Measurements from ENCODE around the gene GLIS1. TPM values are rescaled to one million over a fixed set of nuclear protein-coding genes. Genes with fewer than 3 reads are reported as not detected.

GLIS1 gene
- total and polyA plus RNA-seq, 2 experiments from 2014 or later = 0.22 to 0.61 TPM

DNA sequence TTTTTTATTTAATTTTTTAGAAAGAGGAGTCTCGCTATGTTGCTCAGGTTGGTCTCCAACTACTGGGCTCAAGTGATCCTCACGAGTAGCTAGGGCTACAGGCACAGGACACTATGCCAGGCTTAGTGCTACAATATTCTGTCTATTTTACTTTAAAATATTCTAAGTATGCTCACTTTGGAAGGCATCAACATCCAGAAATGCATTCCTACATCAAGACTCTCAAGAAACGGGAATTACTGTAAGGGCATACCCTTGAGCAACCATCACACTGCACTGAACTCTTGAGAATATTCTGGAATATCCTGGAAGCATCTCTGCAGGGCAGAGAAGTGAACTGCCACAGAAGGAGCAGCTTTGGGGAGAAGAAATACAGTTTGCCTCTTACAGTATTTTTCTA, 280.3 kb downstream of the GLIS1 start:
- Histone ChIP-seq H3K4me1 (ENCODE audit: insufficient read depth) (no peaks in the 10 kb centered on the region), H3K36me3 (ENCODE audit: low read depth) (no peaks in the 10 kb centered on the region), H4K20me1 (ENCODE audit: insufficient read depth) (no peaks in the 10 kb centered on the region), H3K27me3 (replicated peaks; ENCODE audit: insufficient read depth) (0 out of 2 replicates have a peak, but pooled peaks cover 12% of the 10 kb centered on the region), H3K9me2 (ENCODE audit: insufficient read depth) (no peaks in the 10 kb centered on the region), H3K27ac (no peak overlapping the region), H3K9me3 (ENCODE audit: low read depth) (no peaks in the 10 kb centered on the region), H3K79me2 (ENCODE audit: insufficient read depth) (no peaks in the 10 kb centered on the region), H2AFZ (no peak overlapping the region), H3K4me3 (no peak overlapping the region), H3K9ac (no peak overlapping the region), H3F3A (ENCODE audit: insufficient read depth) (no peaks in the 10 kb centered on the region), H3K4me2 (ENCODE audit: unreplicated experiment) (no peak overlapping the region)
- in situ Hi-C loops (cut with MboI) = no loop called here
- 46 to 58% methylated on average over 3 of the region's 3 CpGs for WGBS, 2 experiments (ENCODE audit: low coverage in 1 of 2, low lambda C conversion rate in 2 of 2, missing lambda C conversion rate in 2 of 2)
- DNase-seq = no peak
- TF ChIP-seq EZH2phosphoT487 (IDR thresholded peaks at IDR 0.05; ENCODE audit: insufficient read depth, low read depth) (no peak), EZH2 (IDR thresholded peaks at IDR 0.05; ENCODE audit: insufficient read depth, poor library complexity, severe bottlenecking) (no peak)

Small RNA genes within 50 kb of the gene (small RNA-seq; reads per million reads assigned to genes)
- gene RF00418 (ENCODE audit: low read depth, low replicate concordance) (not detected), gene RNU7-95P (ENCODE audit: low read depth, low replicate concordance) (not detected)

Other genes starting within 250 kb of the GLIS1 start
- 20.1 and 23.0 TPM in 2 replicates for gene NDC1, start 99.1 kb upstream of the GLIS1 start, total RNA-seq (2014; rRNA removed; shearing (Covaris generic))
- 8.2 and 9.1 TPM in 2 replicates for gene NDC1, start 99.1 kb upstream of the GLIS1 start, polyA plus RNA-seq (2016; fragmentation: Nextera tagmentation; extraction: Ambion mirVana)
- 19.9 and 21.0 TPM in 2 replicates for gene YIPF1, start 150.6 kb upstream of the GLIS1 start, total RNA-seq (2014; rRNA removed; shearing (Covaris generic))
- 23.4 and 24.4 TPM in 2 replicates for gene YIPF1, start 150.6 kb upstream of the GLIS1 start, polyA plus RNA-seq (2016; fragmentation: Nextera tagmentation; extraction: Ambion mirVana)
- not detected in 2 replicates for gene DIO1, start 155.0 kb upstream of the GLIS1 start, total RNA-seq (2014; rRNA removed; shearing (Covaris generic))
- not detected in 2 replicates for gene DIO1, start 155.0 kb upstream of the GLIS1 start, polyA plus RNA-seq (2016; fragmentation: Nextera tagmentation; extraction: Ambion mirVana)
- gene IFT25, start 206.5 kb upstream of the GLIS1 start, total RNA-seq (2014; rRNA removed; shearing (Covaris generic)) = 5.3 and 18.4 TPM in 2 replicates
- 62.5 and 65.2 TPM in 2 replicates for gene IFT25, start 206.5 kb upstream of the GLIS1 start, polyA plus RNA-seq (2016; fragmentation: Nextera tagmentation; extraction: Ambion mirVana)
- 41.8 and 42.0 TPM in 2 replicates for gene LRRC42, start 207.2 kb upstream of the GLIS1 start, total RNA-seq (2014; rRNA removed; shearing (Covaris generic))
- gene LRRC42, start 207.2 kb upstream of the GLIS1 start, polyA plus RNA-seq (2016; fragmentation: Nextera tagmentation; extraction: Ambion mirVana) = 44.6 and 46.9 TPM in 2 replicates

All from GM23248 (cell line).